ENCODE data around the gene OR10Z1. TPM values are rescaled to one million over a fixed set of nuclear protein-coding genes. Genes with fewer than 3 reads are reported as not detected.

The OR10Z1 gene
- total and polyA plus RNA-seq, 9 of the 15 experiments (the other 6 are each of a cell fraction or from before 2014, with no cell fraction given), result 0.01 to 0.94 (median 0.35) TPM; not detected in 5

Other genes starting within 250 kb of the OR10Z1 start
Only the 7 nearest of the 14 such genes appear.
- gene OR10R2, start 133.0 kb upstream of the OR10Z1 start, total RNA-seq (2014; rRNA removed), result not detected in 2 replicates
- gene OR10R2, start 133.0 kb upstream of the OR10Z1 start, total RNA-seq (2014; rRNA removed; fragmentation: Illumina TruSeq; extraction: Trizol), result not detected in 2 replicates
- not detected in 2 replicates for gene OR10R2, start 133.0 kb upstream of the OR10Z1 start, total RNA-seq (2015; rRNA removed; fragmentation: Illumina TruSeq; extraction: Trizol)
- gene OR10R2, start 133.0 kb upstream of the OR10Z1 start, total RNA-seq (2021), result not detected in 2 replicates
- not detected in 2 replicates for gene OR10R2, start 133.0 kb upstream of the OR10Z1 start, polyA plus RNA-seq (2011; rRNA removed)
- not detected in 2 replicates for gene OR10R2, start 133.0 kb upstream of the OR10Z1 start, polyA plus RNA-seq (2014; fragmentation: Illumina TruSeq; extraction: Trizol)
- not detected for gene OR10R2, start 133.0 kb upstream of the OR10Z1 start, polyA plus RNA-seq (2014; fragmentation: Nextera tagmentation; extraction: Ambion mirVana)
- not detected in 2 replicates for gene OR10R2, start 133.0 kb upstream of the OR10Z1 start, polyA plus RNA-seq (2014; rRNA removed)
- not detected in 2 replicates for gene OR6Y1, start 50.9 kb upstream of the OR10Z1 start, total RNA-seq (2014; rRNA removed)
- not detected in 2 replicates for gene OR6Y1, start 50.9 kb upstream of the OR10Z1 start, total RNA-seq (2014; rRNA removed; fragmentation: Illumina TruSeq; extraction: Trizol)
- gene OR6Y1, start 50.9 kb upstream of the OR10Z1 start, total RNA-seq (2015; rRNA removed; fragmentation: Illumina TruSeq; extraction: Trizol), result not detected in 2 replicates
- gene OR6Y1, start 50.9 kb upstream of the OR10Z1 start, total RNA-seq (2021), result not detected in 2 replicates
- not detected in 2 replicates for gene OR6Y1, start 50.9 kb upstream of the OR10Z1 start, polyA plus RNA-seq (2011; rRNA removed)
- gene OR6Y1, start 50.9 kb upstream of the OR10Z1 start, polyA plus RNA-seq (2014; fragmentation: Illumina TruSeq; extraction: Trizol), result not detected in 2 replicates
- not detected for gene OR6Y1, start 50.9 kb upstream of the OR10Z1 start, polyA plus RNA-seq (2014; fragmentation: Nextera tagmentation; extraction: Ambion mirVana)
- gene OR6Y1, start 50.9 kb upstream of the OR10Z1 start, polyA plus RNA-seq (2014; rRNA removed), result not detected in 2 replicates
- not detected in 2 replicates for gene OR6P1, start 34.7 kb upstream of the OR10Z1 start, total RNA-seq (2014; rRNA removed)
- not detected in 2 replicates for gene OR6P1, start 34.7 kb upstream of the OR10Z1 start, total RNA-seq (2014; rRNA removed; fragmentation: Illumina TruSeq; extraction: Trizol)
- not detected in 2 replicates for gene OR6P1, start 34.7 kb upstream of the OR10Z1 start, total RNA-seq (2015; rRNA removed; fragmentation: Illumina TruSeq; extraction: Trizol)
- not detected in 2 replicates for gene OR6P1, start 34.7 kb upstream of the OR10Z1 start, total RNA-seq (2021)
- gene OR6P1, start 34.7 kb upstream of the OR10Z1 start, polyA plus RNA-seq (2011; rRNA removed), result not detected in 2 replicates
- not detected in 2 replicates for gene OR6P1, start 34.7 kb upstream of the OR10Z1 start, polyA plus RNA-seq (2014; fragmentation: Illumina TruSeq; extraction: Trizol)
- gene OR6P1, start 34.7 kb upstream of the OR10Z1 start, polyA plus RNA-seq (2014; fragmentation: Nextera tagmentation; extraction: Ambion mirVana), result not detected
- gene OR6P1, start 34.7 kb upstream of the OR10Z1 start, polyA plus RNA-seq (2014; rRNA removed), result not detected in 2 replicates
- gene OR10X1, start 25.4 kb upstream of the OR10Z1 start, total RNA-seq (2014; rRNA removed), result not detected in 2 replicates
- gene OR10X1, start 25.4 kb upstream of the OR10Z1 start, total RNA-seq (2014; rRNA removed; fragmentation: Illumina TruSeq; extraction: Trizol), result not detected in 2 replicates
- not detected in 2 replicates for gene OR10X1, start 25.4 kb upstream of the OR10Z1 start, total RNA-seq (2015; rRNA removed; fragmentation: Illumina TruSeq; extraction: Trizol)
- gene OR10X1, start 25.4 kb upstream of the OR10Z1 start, total RNA-seq (2021), result not detected in 2 replicates
- gene OR10X1, start 25.4 kb upstream of the OR10Z1 start, polyA plus RNA-seq (2011; rRNA removed), result not detected in 2 replicates
- gene OR10X1, start 25.4 kb upstream of the OR10Z1 start, polyA plus RNA-seq (2014; fragmentation: Illumina TruSeq; extraction: Trizol), result not detected in 2 replicates
- not detected for gene OR10X1, start 25.4 kb upstream of the OR10Z1 start, polyA plus RNA-seq (2014; fragmentation: Nextera tagmentation; extraction: Ambion mirVana)
- not detected in 2 replicates for gene OR10X1, start 25.4 kb upstream of the OR10Z1 start, polyA plus RNA-seq (2014; rRNA removed)
- gene SPTA1, start 81.4 kb downstream of the OR10Z1 start, total RNA-seq (2014; rRNA removed), result 36.5 and 39.3 TPM in 2 replicates
- 62.1 and 65.2 TPM in 2 replicates for gene SPTA1, start 81.4 kb downstream of the OR10Z1 start, total RNA-seq (2014; rRNA removed; fragmentation: Illumina TruSeq; extraction: Trizol)
- 45.5 and 48.5 TPM in 2 replicates for gene SPTA1, start 81.4 kb downstream of the OR10Z1 start, total RNA-seq (2015; rRNA removed; fragmentation: Illumina TruSeq; extraction: Trizol)
- 44.3 and 45.9 TPM in 2 replicates for gene SPTA1, start 81.4 kb downstream of the OR10Z1 start, total RNA-seq (2021)
- gene SPTA1, start 81.4 kb downstream of the OR10Z1 start, polyA plus RNA-seq (2011; rRNA removed), result 48.4 and 53.2 TPM in 2 replicates
- gene SPTA1, start 81.4 kb downstream of the OR10Z1 start, polyA plus RNA-seq (2014; fragmentation: Illumina TruSeq; extraction: Trizol), result 36.2 and 44.8 TPM in 2 replicates
- gene SPTA1, start 81.4 kb downstream of the OR10Z1 start, polyA plus RNA-seq (2014; fragmentation: Nextera tagmentation; extraction: Ambion mirVana), result 10 to 100 TPM; 11.0 to 21.6 TPM
- gene SPTA1, start 81.4 kb downstream of the OR10Z1 start, polyA plus RNA-seq (2014; rRNA removed), result 47.5 and 50.7 TPM in 2 replicates
- not detected in 2 replicates for gene OR6K2, start 95.4 kb downstream of the OR10Z1 start, total RNA-seq (2014; rRNA removed)
- gene OR6K2, start 95.4 kb downstream of the OR10Z1 start, total RNA-seq (2014; rRNA removed; fragmentation: Illumina TruSeq; extraction: Trizol), result not detected in 2 replicates
- not detected in 2 replicates for gene OR6K2, start 95.4 kb downstream of the OR10Z1 start, total RNA-seq (2015; rRNA removed; fragmentation: Illumina TruSeq; extraction: Trizol)
- gene OR6K2, start 95.4 kb downstream of the OR10Z1 start, total RNA-seq (2021), result not detected in 2 replicates
- gene OR6K2, start 95.4 kb downstream of the OR10Z1 start, polyA plus RNA-seq (2011; rRNA removed), result not detected in 2 replicates
- gene OR6K2, start 95.4 kb downstream of the OR10Z1 start, polyA plus RNA-seq (2014; fragmentation: Illumina TruSeq; extraction: Trizol), result not detected in 2 replicates
- gene OR6K2, start 95.4 kb downstream of the OR10Z1 start, polyA plus RNA-seq (2014; fragmentation: Nextera tagmentation; extraction: Ambion mirVana), result not detected
- gene OR6K2, start 95.4 kb downstream of the OR10Z1 start, polyA plus RNA-seq (2014; rRNA removed), result not detected in 2 replicates
- gene OR6K3, start 115.5 kb downstream of the OR10Z1 start, total RNA-seq (2014; rRNA removed), result not detected in 2 replicates
- not detected in 2 replicates for gene OR6K3, start 115.5 kb downstream of the OR10Z1 start, total RNA-seq (2014; rRNA removed; fragmentation: Illumina TruSeq; extraction: Trizol)
- gene OR6K3, start 115.5 kb downstream of the OR10Z1 start, total RNA-seq (2015; rRNA removed; fragmentation: Illumina TruSeq; extraction: Trizol), result not detected in 2 replicates
- not detected in 2 replicates for gene OR6K3, start 115.5 kb downstream of the OR10Z1 start, total RNA-seq (2021)
- not detected in 2 replicates for gene OR6K3, start 115.5 kb downstream of the OR10Z1 start, polyA plus RNA-seq (2011; rRNA removed)
- gene OR6K3, start 115.5 kb downstream of the OR10Z1 start, polyA plus RNA-seq (2014; fragmentation: Illumina TruSeq; extraction: Trizol), result not detected in 2 replicates
- not detected for gene OR6K3, start 115.5 kb downstream of the OR10Z1 start, polyA plus RNA-seq (2014; fragmentation: Nextera tagmentation; extraction: Ambion mirVana)
- 0.20 TPM in 1 of 2 replicates, not detected in the other for gene OR6K3, start 115.5 kb downstream of the OR10Z1 start, polyA plus RNA-seq (2014; rRNA removed)

Data from K562 (cell line).